A673 (cell line): Measurements from ENCODE around the gene IMPDH1.

Experiments
- CTCF ChIP-seq: fragments of 300-800, 200-600 bp; sonication (generic); conservative IDR thresholded peaks from 2 replicates; pipeline ENCODE4 v1.5.1; 2017; ENCODE audit warnings: low read depth, mild to moderate bottlenecking, antibody characterized with exemption, low read length, moderate library complexity, mixed read lengths
- EZH2 ChIP-seq: fragments of 200-600 bp; sonication (generic); IDR thresholded peaks from 2 replicates; pipeline ENCODE4 v1.6.1; 2017; ENCODE audit warnings: borderline replicate concordance, low read depth, mild to moderate bottlenecking, mixed read lengths, antibody characterized with exemption, low read length; ENCODE audit not compliant: poor library complexity, severe bottlenecking

- TF ChIP-seq CTCF (no peak), EZH2 (no peak)
Measured at GRCh38 chr7:128447941-128448564, 38.3 kb upstream of the IMPDH1 start.
